SK-N-SH (cell line): ENCODE data around the gene STK32C.

ENCODE experiments used
- MXI1 ChIP-seq: IDR thresholded peaks from 2 replicates; pipeline ENCODE4 v1.6.1; 2012; ENCODE audit warnings: mild to moderate bottlenecking, low read depth, low read length, improper control_type of control experiment
- POLR2AphosphoS5 ChIP-seq: IDR thresholded peaks from 2 replicates; pipeline ENCODE4 v1.6.1; 2012; ENCODE audit warnings: low read depth, low read length
- SIN3A ChIP-seq: IDR thresholded peaks from 2 replicates; pipeline ENCODE4 v1.6.1; 2012; ENCODE audit warnings: low read depth, mild to moderate bottlenecking, low read length, moderate library complexity, borderline replicate concordance
- TF ChIP-seq, protein P1 (sequence below): fragments of 200-600 bp; sonication (generic); IDR thresholded peaks from 2 replicates; pipeline ENCODE4 v1.6.1; 2017; ENCODE audit warnings: antibody characterized with exemption, mild to moderate bottlenecking, moderate library complexity
- TF ChIP-seq, protein P2 (sequence below): IDR thresholded peaks from 2 replicates; pipeline ENCODE4 v1.4.0; 2012; ENCODE audit warnings: low read depth

DNA sequence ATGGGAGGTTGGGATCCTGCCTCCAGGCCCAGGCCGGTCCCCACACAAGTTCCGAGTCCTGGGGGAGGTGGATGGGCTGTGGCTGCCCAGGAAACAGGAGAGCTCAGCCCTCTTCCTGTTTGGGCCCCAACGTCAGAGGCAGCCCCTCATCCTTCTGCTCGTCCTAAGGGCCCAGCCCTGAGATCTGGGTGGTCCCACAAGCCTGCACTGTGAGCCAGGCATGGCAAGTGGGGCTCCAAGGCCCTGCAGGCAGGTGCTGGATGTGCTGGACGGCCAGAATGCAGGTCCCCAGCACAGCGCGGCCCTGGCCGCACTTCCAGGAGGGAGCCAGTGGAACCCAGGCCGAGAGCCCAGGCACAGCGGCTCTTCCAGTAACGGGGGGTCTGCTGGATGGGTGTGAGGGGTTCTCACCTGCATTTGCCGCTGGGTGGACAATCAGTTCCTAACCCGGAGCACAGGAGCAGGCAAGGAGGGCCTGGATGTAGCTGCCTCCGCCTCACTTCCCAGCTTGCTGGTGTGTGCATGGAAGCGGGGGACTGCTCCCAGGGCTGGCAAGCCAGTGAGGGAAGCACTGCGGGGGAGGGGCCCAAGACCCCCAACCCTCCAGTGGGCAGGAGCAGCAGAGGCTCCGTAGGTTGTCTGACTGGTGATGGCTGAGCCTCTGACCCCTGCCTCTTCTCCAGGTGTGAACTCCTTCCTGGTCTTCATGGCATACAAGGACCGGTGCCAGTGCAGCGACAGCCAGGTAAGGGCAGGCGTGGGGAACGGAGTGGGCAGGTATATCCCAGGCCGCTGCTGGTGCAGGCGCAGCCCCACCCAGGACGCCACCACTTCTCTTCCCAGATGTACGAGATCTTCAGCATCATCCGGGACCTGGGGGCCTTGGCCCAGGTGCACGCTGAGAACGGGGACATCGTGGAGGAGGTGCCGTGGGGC is 111.3 kb downstream of the STK32C start:
- TF ChIP-seq SIN3A (no peak), MXI1 (no peak), POLR2AphosphoS5 (no peak)
- TF ChIP-seq, protein P1, sequence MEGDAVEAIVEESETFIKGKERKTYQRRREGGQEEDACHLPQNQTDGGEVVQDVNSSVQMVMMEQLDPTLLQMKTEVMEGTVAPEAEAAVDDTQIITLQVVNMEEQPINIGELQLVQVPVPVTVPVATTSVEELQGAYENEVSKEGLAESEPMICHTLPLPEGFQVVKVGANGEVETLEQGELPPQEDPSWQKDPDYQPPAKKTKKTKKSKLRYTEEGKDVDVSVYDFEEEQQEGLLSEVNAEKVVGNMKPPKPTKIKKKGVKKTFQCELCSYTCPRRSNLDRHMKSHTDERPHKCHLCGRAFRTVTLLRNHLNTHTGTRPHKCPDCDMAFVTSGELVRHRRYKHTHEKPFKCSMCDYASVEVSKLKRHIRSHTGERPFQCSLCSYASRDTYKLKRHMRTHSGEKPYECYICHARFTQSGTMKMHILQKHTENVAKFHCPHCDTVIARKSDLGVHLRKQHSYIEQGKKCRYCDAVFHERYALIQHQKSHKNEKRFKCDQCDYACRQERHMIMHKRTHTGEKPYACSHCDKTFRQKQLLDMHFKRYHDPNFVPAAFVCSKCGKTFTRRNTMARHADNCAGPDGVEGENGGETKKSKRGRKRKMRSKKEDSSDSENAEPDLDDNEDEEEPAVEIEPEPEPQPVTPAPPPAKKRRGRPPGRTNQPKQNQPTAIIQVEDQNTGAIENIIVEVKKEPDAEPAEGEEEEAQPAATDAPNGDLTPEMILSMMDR, result no peak
- TF ChIP-seq, protein P2, sequence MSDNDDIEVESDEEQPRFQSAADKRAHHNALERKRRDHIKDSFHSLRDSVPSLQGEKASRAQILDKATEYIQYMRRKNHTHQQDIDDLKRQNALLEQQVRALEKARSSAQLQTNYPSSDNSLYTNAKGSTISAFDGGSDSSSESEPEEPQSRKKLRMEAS, result no peak
